K562 (cell line): ENCODE results near the gene APCDD1L. TPM values are rescaled to one million over a fixed set of nuclear protein-coding genes. Genes with fewer than 3 reads are reported as not detected.

Experiments
- ATAC-seq: fragments of 200-7000 bp; cut with Tn5 transposase; 3 replicates; pipeline ENCODE4 v1.9.1; 2020; ENCODE audit warnings: moderate library complexity
- BruUV-seq: library from RNA; stranded (reverse); fragments of 400-500 nt; replicated peaks from 2 replicates; lab custom pipeline; 2021; lab: Mats Ljungman, UMichigan
- CTCF ChIA-PET: fragments of 300-600 bp; formaldehyde crosslinking; extraction: SDS; loops from one replicate; lab custom pipeline; 2021; ENCODE audit warnings: low intra/inter-chr PET ratio; lab: Yijun Ruan, JAX
- POLR2A ChIA-PET: fragments of 300-600, 350-650 bp; sonication (Branson Sonifier 250); formaldehyde crosslinking; extraction: SDS; loops from one replicate; lab custom pipeline; 2021; ENCODE audit warnings: antibody characterized with exemption, inconsistent platforms; lab: Yijun Ruan, JAX
- DNase-seq, 4 experiments: peaks; one replicate each; pipeline versions ENCODE4 v3.0.0 to v3.0.0-alpha.2; 2011 to 2018; ENCODE audit warnings: low spot score in 3 of 4, mixed read lengths in 3 of 4; ENCODE audit errors: extremely low read depth in 1 of 4
- FAIRE-seq: peaks from 2 replicates; lab custom pipeline; 2011; peaks lifted over from hg19 to GRCh38; lab: Jason Lieb, UNC
- H2AFZ ChIP-seq: 2 replicates; pipeline ENCODE4 v1.6.0; 2011; ENCODE audit warnings: low read depth, low read length, control low read depth, inconsistent platforms
- H3K27ac ChIP-seq: fragments of 200-600 bp; 3 replicates; pipeline ENCODE4 v1.8.0; 2011; ENCODE audit warnings: low read depth, mild to moderate bottlenecking, control low read depth, inconsistent platforms, low read length, moderate library complexity, mixed read lengths; ENCODE audit errors: extremely low read depth
- H3K27me3 ChIP-seq, 2 experiments: fragments of 300-600 bp in 1 of 2; 2 replicates in 1 of 2; 3 replicates in 1 of 2; pipeline versions ENCODE4 v1.6.0 to v1.8.0; 2011; ENCODE audit warnings: inconsistent platforms in 2 of 2, low read length in 2 of 2, mild to moderate bottlenecking in 1 of 2, mixed read lengths in 1 of 2, moderate library complexity in 1 of 2; ENCODE audit not compliant: control insufficient read depth in 2 of 2, insufficient read depth in 2 of 2
- H3K36me3 ChIP-seq: fragments of 300-600 bp; 3 replicates; pipeline ENCODE4 v1.8.0; 2011; ENCODE audit warnings: mild to moderate bottlenecking, low read length, inconsistent platforms; ENCODE audit not compliant: control insufficient read depth, insufficient read depth
- H3K4me1 ChIP-seq, 2 experiments: fragments of 200-600 bp in 1 of 2; replicated peaks in 1 of 2; 2 replicates in 1 of 2; 3 replicates in 1 of 2; pipeline versions ENCODE4 v1.5.1 to v1.8.0; 2011; ENCODE audit warnings: inconsistent platforms in 2 of 2, low read length in 2 of 2, mild to moderate bottlenecking in 1 of 2, mixed read lengths in 1 of 2, moderate library complexity in 1 of 2; ENCODE audit not compliant: control insufficient read depth in 2 of 2, insufficient read depth in 2 of 2
- H3K4me2 ChIP-seq: 2 replicates; pipeline ENCODE4 v1.6.1; 2011; ENCODE audit warnings: low read length, control low read depth, inconsistent platforms, mixed read lengths; ENCODE audit not compliant: insufficient read depth
- H3K4me3 ChIP-seq: fragments of 200-600 bp; sonication (generic), shearing (Covaris generic); 2 replicates; pipeline ENCODE4 v1.5.1; 2016; ENCODE audit warnings: control low read depth, inconsistent platforms
- H3K79me2 ChIP-seq: fragments of 200-600 bp; 3 replicates; pipeline ENCODE4 v1.8.0; 2011; ENCODE audit warnings: low read length, inconsistent platforms; ENCODE audit not compliant: control insufficient read depth, insufficient read depth
- H3K9ac ChIP-seq, 2 experiments: 2 replicates each; pipeline versions ENCODE4 v1.6.0 to v1.6.1; 2011; ENCODE audit warnings: low read depth in 2 of 2, low read length in 2 of 2, control low read depth in 1 of 2, inconsistent platforms in 1 of 2, mild to moderate bottlenecking in 1 of 2, mixed read lengths in 1 of 2; ENCODE audit not compliant: insufficient read depth in 1 of 2
- H3K9me1 ChIP-seq: one replicate; pipeline ENCODE4 v1.6.0; 2011; ENCODE audit warnings: inconsistent platforms, mild to moderate bottlenecking, low read length, moderate library complexity; ENCODE audit not compliant: control insufficient read depth, insufficient read depth
- H3K9me3 ChIP-seq: replicated peaks from 2 replicates; pipeline ENCODE4 v1.5.1; 2011; ENCODE audit warnings: low read depth, low read length, inconsistent platforms; ENCODE audit not compliant: control insufficient read depth, insufficient read depth
- H4K20me1 ChIP-seq: replicated peaks from 2 replicates; pipeline ENCODE4 v1.6.1; 2011; ENCODE audit warnings: low read length, inconsistent platforms, mixed read lengths; ENCODE audit not compliant: control insufficient read depth, insufficient read depth
- ATF2 ChIP-seq: sonication (generic); formaldehyde crosslinking; IDR thresholded peaks from 2 replicates; pipeline ENCODE4 v1.8.1; 2022; ENCODE audit warnings: missing genetic modification reagents
- GABPB1 ChIP-seq: sonication (generic); formaldehyde crosslinking; IDR thresholded peaks from 2 replicates; pipeline ENCODE4 v1.8.0; 2022; ENCODE audit warnings: mild to moderate bottlenecking, missing genetic modification reagents
- GTF2A2 ChIP-seq: IDR thresholded peaks from 2 replicates; pipeline ENCODE4 v1.6.1; 2016; ENCODE audit warnings: mild to moderate bottlenecking, missing genetic modification characterization, missing compliant biosample characterization
- MGA ChIP-seq: fragments of 450-650 bp; IDR thresholded peaks from 2 replicates; pipeline ENCODE4 v1.6.1; 2016; ENCODE audit warnings: mild to moderate bottlenecking, moderate library complexity
- PHB2 ChIP-seq: fragments of 450-650 bp; IDR thresholded peaks from 2 replicates; pipeline ENCODE4 v1.6.1; 2017; ENCODE audit warnings: low read depth
- SMAD2 ChIP-seq: fragments of 150-350 bp; IDR thresholded peaks from 2 replicates; pipeline ENCODE4 v1.6.1; 2014; ENCODE audit warnings: low read depth, mild to moderate bottlenecking, low read length
- SP2 ChIP-seq: IDR thresholded peaks from 2 replicates; pipeline ENCODE4 v1.6.1; 2011; ENCODE audit warnings: mild to moderate bottlenecking, low read depth, low read length, moderate library complexity; ENCODE audit not compliant: poor library complexity, severe bottlenecking; ENCODE audit errors: extremely low read depth
- TCF7 ChIP-seq: sonication (generic); IDR thresholded peaks from 2 replicates; pipeline ENCODE4 v1.6.1; 2016; ENCODE audit warnings: antibody characterized with exemption, borderline replicate concordance
- TRIM24 ChIP-seq, 2 experiments: fragments of 450-650 bp; IDR thresholded peaks; 2 replicates each; pipeline ENCODE4 v1.6.1; 2016
- ZFP30 ChIP-seq: fragments of 250-450 bp; sonication (Bioruptor Pico); IDR thresholded peaks from 2 replicates; pipeline ENCODE4 v1.8.0; 2022; ENCODE audit warnings: moderate library complexity, mild to moderate bottlenecking, inconsistent platforms, borderline replicate concordance
- ZNF766 ChIP-seq: fragments of 200-800 bp; sonication (Bioruptor generic); conservative IDR thresholded peaks from 2 replicates; pipeline ENCODE4 v1.6.1; 2016; ENCODE audit warnings: missing genetic modification characterization, missing compliant biosample characterization
- ZSCAN29 ChIP-seq: fragments of 450-650 bp; IDR thresholded peaks from 2 replicates; pipeline ENCODE4 v1.6.1; 2017
- WGBS: fragments of 100-300 bp; shearing (Covaris generic); methylation state at CpG from one replicate; pipeline ENCODE4 v1.1.6; 2016; ENCODE audit warnings: low coverage, mixed read lengths; ENCODE audit not compliant: insufficient coverage; ENCODE audit errors: missing lambda C conversion rate; 5-methylcytosine and 5-hydroxymethylcytosine counted together
- in situ Hi-C: fragments of 300-500 bp; cut with MboI; formaldehyde crosslinking; loops from 4 replicates; pipeline ENCODE4 v1.15.0; 2018; ENCODE audit warnings: inconsistent platforms, mixed read lengths
- intact Hi-C: fragments of 100-400 bp; cut with micrococcal nuclease; formaldehyde crosslinking; loops from 2 replicates; pipeline ENCODE4 v1.14.2; 2022
- polyA plus RNA-seq, 8 experiments: library from polyadenylated mRNA; depleted of rRNA in 4 of 8; stranded (reverse) in 5 of 8; unstranded in 3 of 8; fragments of >200 nt; fragmentation: Nextera tagmentation in 2 of 8; fragmentation: Illumina TruSeq in 1 of 8; extraction: Ambion mirVana in 2 of 8; extraction: Trizol in 1 of 8; gene quantifications; 2 replicates each; pipeline versions ENCODE4 v1.2.1 to v1.2.3, GENCODE V29; 2011 to 2014; ENCODE audit warnings: inconsistent platforms in 1 of 8, missing spikeins in 1 of 8
- total RNA-seq, 7 experiments: library from RNA; depleted of rRNA in 6 of 7; stranded (reverse); fragments of >200 nt in 6 of 7; fragmentation: Illumina TruSeq in 2 of 7; extraction: Trizol in 2 of 7; gene quantifications; 2 replicates each; pipeline versions ENCODE4 v1.2.1 to v1.2.3, GENCODE V29; 2011 to 2021; ENCODE audit warnings: low replicate concordance in 1 of 7

APCDD1L gene
- total and polyA plus RNA-seq, 9 of the 15 experiments (the other 6 are each of a cell fraction or from before 2014, with no cell fraction given): not detected

- no peak overlapping the region for H3K4me3 ChIP-seq
- 12% methylated on average over 10 of the region's 10 CpGs for WGBS
- H3K9ac ChIP-seq: no peak overlapping the region
- H3K9me1 ChIP-seq: no peaks in the 10 kb centered on the region
- no peak overlapping the region for H3K4me2 ChIP-seq
- ChIA-PET POLR2A (no interaction called here), CTCF (no interaction called here)
- BruUV-seq: no TSS peak
- no peak overlapping the region for H2AFZ ChIP-seq
- DNase-seq (no peak), FAIRE-seq (no peak), ATAC-seq (no peak)
- H3K9me3 ChIP-seq: no peaks in the 10 kb centered on the region; the same call in 1 of the 2 replicates
- H3K36me3 ChIP-seq: no peaks in the 10 kb centered on the region
- peaks cover 8 to 40% of the 10 kb centered on the region in 2 experiments; a peak in 4 of 5 replicates for H3K27me3 ChIP-seq
- intact Hi-C loops: no loop called here
- H3K79me2 ChIP-seq: no peaks in the 10 kb centered on the region
- H3K27ac ChIP-seq: no peak overlapping the region
- no peaks in the 10 kb centered on the region for H4K20me1 ChIP-seq
- H3K4me1 ChIP-seq: no peaks in the 10 kb centered on the region
- in situ Hi-C loops: no loop called here
- no peak for TF ChIP-seq GTF2A2 (tag)
- TF ChIP-seq GABPB1: no peak
- TF ChIP-seq ZNF766 (CRISPR knock-in tag): no peak
- no peak for TF ChIP-seq MGA
- TF ChIP-seq TCF7: no peak
- no peak for TF ChIP-seq SMAD2
- no peak for TF ChIP-seq ZSCAN29
- TF ChIP-seq ATF2 (CRISPR knock-in tag): no peak
- no peak for TF ChIP-seq PHB2
- TF ChIP-seq SP2: no peak
- no peak for TF ChIP-seq ZFP30
- TF ChIP-seq TRIM24 (IDR thresholded peaks at IDR 0.05): no peak
Observed at GRCh38 chr20:58521763-58522162, 6.6 kb upstream of the APCDD1L start.
